Measurements from ENCODE around the gene SERPINA3. TPM values are rescaled to one million over a fixed set of nuclear protein-coding genes. Genes with fewer than 3 reads are reported as not detected.

SERPINA3 gene
- total and polyA plus RNA-seq, 3 donors from 2014 or later, result 27.4 to 238 (median 28.2) TPM

DNA sequence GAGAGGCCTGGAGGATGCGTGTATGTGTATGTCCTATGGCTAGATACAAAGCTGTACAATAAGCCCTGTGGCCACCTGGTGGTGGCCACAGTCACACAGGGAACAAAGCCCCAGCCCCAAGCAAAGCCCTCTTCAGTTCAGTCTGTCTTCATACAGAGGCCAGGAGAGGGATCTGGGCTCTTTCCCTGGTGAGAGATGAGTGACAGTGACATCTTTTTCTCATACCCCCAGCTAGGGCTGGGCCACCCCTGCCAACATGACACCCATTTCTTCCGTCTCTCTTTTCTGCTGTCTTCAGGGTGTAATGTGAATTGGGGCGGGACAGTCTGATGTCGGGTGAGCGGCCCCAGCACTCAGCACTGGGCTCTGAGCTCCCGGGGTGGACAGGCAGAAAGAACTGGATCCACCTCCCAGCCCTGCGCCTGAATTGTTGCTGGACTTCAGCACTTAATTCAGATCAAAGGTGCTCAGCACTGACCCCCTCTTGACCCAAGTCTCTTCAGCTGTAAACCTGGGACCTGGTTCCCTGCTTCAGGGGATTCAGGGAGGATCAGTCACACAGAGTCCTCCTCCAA lies 59.8 kb downstream of the SERPINA3 start:
- TF ChIP-seq POLR2A (IDR thresholded peaks at IDR 0.05) (no peak), CTCF (IDR thresholded peaks at IDR 0.05) (no peak)
- Histone ChIP-seq H3K27me3 (no peaks in the 10 kb centered on the region), H3K36me3 (ENCODE audit: low read depth, missing control alignments) (no peaks in the 10 kb centered on the region), H3K4me1 (no peaks in the 10 kb centered on the region), H3K27ac (no peak overlapping the region), H3K9me3 (no peaks in the 10 kb centered on the region), H3K4me3 (no peak overlapping the region)
- 86 to 87% methylated on average over 7 of the region's 7 CpGs for WGBS, 2 donors
- intact Hi-C loops (cut with DNase I; ENCODE audit: low total_unique reads), result no loop called here
- DNase-seq, result peak; percentile 10

DNA sequence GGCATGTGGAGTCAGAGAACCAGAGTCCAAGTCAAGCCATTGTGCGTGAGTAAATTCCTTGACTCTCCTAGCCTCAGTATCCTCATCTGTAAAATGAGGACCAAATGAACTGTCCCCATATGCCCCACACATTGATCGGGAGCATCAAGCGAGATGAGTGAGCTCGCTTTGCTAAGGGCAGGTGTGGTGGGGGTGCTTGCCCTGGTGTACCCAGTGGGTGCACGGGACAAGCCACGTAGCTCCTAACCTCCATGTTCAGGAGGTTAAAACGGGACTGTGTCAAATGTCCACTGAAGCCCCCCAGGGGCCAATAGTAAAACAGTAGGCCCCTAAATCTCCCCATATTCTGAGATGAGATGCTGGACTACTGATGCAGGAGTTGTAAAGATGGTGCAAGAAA lies 60.9 kb downstream of the SERPINA3 start:
- intact Hi-C loops (cut with DNase I; ENCODE audit: low total_unique reads), result no loop called here
- Histone ChIP-seq H3K4me3 (no peak overlapping the region), H3K4me1 (no peaks in the 10 kb centered on the region), H3K27me3 (no peaks in the 10 kb centered on the region), H3K36me3 (ENCODE audit: low read depth, missing control alignments) (no peaks in the 10 kb centered on the region), H3K9me3 (no peaks in the 10 kb centered on the region), H3K27ac (no peak overlapping the region)
- 79 to 91% methylated on average over 5 to 7 of the region's 7 CpGs for WGBS, 2 donors
- DNase-seq, result no peak
- TF ChIP-seq CTCF (IDR thresholded peaks at IDR 0.05) (no peak), POLR2A (IDR thresholded peaks at IDR 0.05) (no peak)

Other genes starting within 250 kb of the SERPINA3 start
- not detected for gene SERPINA2, start 245.7 kb upstream of the SERPINA3 start, total RNA-seq
- not detected for gene SERPINA2, start 245.7 kb upstream of the SERPINA3 start, polyA plus RNA-seq (ENCODE audit: insufficient read depth, low read depth, low replicate concordance)
- gene SERPINA1, start 223.8 kb upstream of the SERPINA3 start, total RNA-seq, result 1 to 10 TPM; 1.0 to 2.2 TPM
- 123 TPM for gene SERPINA1, start 223.8 kb upstream of the SERPINA3 start, polyA plus RNA-seq (ENCODE audit: insufficient read depth, low read depth, low replicate concordance)
- not detected for gene SERPINA11, start 159.6 kb upstream of the SERPINA3 start, total RNA-seq
- gene SERPINA11, start 159.6 kb upstream of the SERPINA3 start, polyA plus RNA-seq (ENCODE audit: insufficient read depth, low read depth, low replicate concordance), result not detected
- not detected for gene SERPINA9, start 136.2 kb upstream of the SERPINA3 start, total RNA-seq
- not detected for gene SERPINA9, start 136.2 kb upstream of the SERPINA3 start, polyA plus RNA-seq (ENCODE audit: insufficient read depth, low read depth, low replicate concordance)
- gene SERPINA12, start 102.9 kb upstream of the SERPINA3 start, total RNA-seq, result under 1 TPM; 0.25 to 0.47 TPM
- gene SERPINA12, start 102.9 kb upstream of the SERPINA3 start, polyA plus RNA-seq (ENCODE audit: insufficient read depth, low read depth, low replicate concordance), result not detected
- gene SERPINA4, start 50.9 kb upstream of the SERPINA3 start, total RNA-seq, result under 1 TPM in 1 of 2 donors, not detected in 1; 0.19 TPM
- 0.25 TPM for gene SERPINA4, start 50.9 kb upstream of the SERPINA3 start, polyA plus RNA-seq (ENCODE audit: insufficient read depth, low read depth, low replicate concordance)
- gene SERPINA5, start 31.0 kb upstream of the SERPINA3 start, total RNA-seq, result 1,000 to 10,000 TPM in 1 of 2 donors, 100 to 1,000 TPM in 1; 940 to 1,154 TPM
- gene SERPINA5, start 31.0 kb upstream of the SERPINA3 start, polyA plus RNA-seq (ENCODE audit: insufficient read depth, low read depth, low replicate concordance), result 1,170 TPM
- 1 to 10 TPM; 2.0 TPM for gene GSC, start 157.7 kb downstream of the SERPINA3 start, total RNA-seq
- gene GSC, start 157.7 kb downstream of the SERPINA3 start, polyA plus RNA-seq (ENCODE audit: insufficient read depth, low read depth, low replicate concordance), result 0.51 TPM

All from testis (tissue), 3 donors.